ENCODE measurements around the gene PRCP. TPM values are rescaled to one million over a fixed set of nuclear protein-coding genes. Genes with fewer than 3 reads are reported as not detected.

PRCP gene
- total RNA-seq, 1 experiment from 2014 or later, result 22.7 TPM

DNA sequence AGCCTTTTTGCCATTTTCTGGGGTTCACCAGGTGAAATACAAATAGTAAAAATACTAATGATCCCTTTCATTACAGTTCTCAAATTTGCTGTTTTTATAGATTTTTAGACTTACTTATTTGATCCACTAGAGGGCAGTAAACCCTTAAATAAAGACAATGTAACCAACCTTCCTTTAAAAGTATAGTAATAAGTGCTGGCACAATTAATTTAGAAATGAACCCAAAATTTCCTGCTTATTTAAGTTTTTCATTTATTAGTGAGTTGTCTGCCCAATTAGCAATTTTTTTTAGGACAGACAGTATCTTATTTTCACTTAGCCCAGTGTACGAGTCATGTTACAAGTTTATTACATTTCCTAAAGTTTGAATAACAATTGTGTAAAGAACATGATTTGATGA lies 6.0 kb upstream of the PRCP start:
- BruUV-seq (replicated peaks), result no TSS peak
- CTCF ChIA-PET, result no interaction called here
- no peaks in the 10 kb centered on the region for H3K27me3 Mint-ChIP-seq (ENCODE audit: unreplicated experiment)
- H3K4me1 Mint-ChIP-seq (ENCODE audit: low read depth, unreplicated experiment), result peaks cover 16% of the 10 kb centered on the region
- intact Hi-C loops (cut with micrococcal nuclease; ENCODE audit: unreplicated experiment), result loop anchor here (2.0 to 10.0 kb wide), 4 partner anchors 166 to 911 kb away; partner anchors contain the start of genes PCF11 and RAB30
- TF ChIP-seq, protein P1, sequence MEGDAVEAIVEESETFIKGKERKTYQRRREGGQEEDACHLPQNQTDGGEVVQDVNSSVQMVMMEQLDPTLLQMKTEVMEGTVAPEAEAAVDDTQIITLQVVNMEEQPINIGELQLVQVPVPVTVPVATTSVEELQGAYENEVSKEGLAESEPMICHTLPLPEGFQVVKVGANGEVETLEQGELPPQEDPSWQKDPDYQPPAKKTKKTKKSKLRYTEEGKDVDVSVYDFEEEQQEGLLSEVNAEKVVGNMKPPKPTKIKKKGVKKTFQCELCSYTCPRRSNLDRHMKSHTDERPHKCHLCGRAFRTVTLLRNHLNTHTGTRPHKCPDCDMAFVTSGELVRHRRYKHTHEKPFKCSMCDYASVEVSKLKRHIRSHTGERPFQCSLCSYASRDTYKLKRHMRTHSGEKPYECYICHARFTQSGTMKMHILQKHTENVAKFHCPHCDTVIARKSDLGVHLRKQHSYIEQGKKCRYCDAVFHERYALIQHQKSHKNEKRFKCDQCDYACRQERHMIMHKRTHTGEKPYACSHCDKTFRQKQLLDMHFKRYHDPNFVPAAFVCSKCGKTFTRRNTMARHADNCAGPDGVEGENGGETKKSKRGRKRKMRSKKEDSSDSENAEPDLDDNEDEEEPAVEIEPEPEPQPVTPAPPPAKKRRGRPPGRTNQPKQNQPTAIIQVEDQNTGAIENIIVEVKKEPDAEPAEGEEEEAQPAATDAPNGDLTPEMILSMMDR (IDR thresholded peaks at IDR 0.05; ENCODE audit: unreplicated experiment), result peak; percentile 21
- H3K27ac Mint-ChIP-seq (ENCODE audit: unreplicated experiment), result no peak overlapping the region
- no peak for DNase-seq
- peaks cover 14% of the 10 kb centered on the region for H3K36me3 Mint-ChIP-seq (ENCODE audit: insufficient read depth, unreplicated experiment)
- H3K4me3 Mint-ChIP-seq (ENCODE audit: low read depth, unreplicated experiment), result no peak overlapping the region
- no peaks in the 10 kb centered on the region for H3K9me3 Mint-ChIP-seq (ENCODE audit: low read depth, unreplicated experiment)

DNA sequence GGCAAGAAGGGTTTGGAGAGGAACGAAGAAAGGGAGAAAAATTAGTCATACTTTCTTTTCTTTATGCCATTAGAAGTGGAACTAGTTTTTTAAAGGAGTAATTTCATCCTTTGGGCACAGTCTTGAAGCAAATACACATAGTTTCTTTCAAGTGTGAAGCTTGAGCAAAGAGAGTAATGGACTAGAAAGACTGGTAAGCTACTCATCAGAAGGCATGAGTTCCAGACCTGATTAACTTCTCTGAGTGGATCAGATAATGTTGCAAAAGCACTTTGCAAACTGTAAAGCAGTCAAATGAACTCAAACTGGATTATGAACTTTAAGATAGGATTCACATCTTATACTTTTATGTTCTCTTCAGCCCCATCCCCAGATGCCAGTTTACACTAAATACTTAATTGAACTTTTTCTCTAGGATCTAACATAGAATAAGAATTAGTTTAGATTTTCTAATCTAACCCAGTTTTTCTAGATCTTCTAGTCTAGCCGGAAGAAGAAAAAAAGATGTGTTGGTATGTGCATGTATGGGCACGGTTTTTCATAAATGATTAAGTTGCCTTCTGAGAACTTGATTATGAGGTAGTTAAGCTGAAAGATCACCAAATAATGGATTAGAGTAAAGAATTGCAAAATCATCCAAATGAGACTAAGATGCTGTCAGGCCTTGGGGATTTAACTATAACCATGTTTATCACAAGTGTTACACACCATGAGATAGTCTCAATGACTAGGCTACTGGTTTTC lies 3.8 kb upstream of the PRCP start:
- Mint-ChIP-seq H3K9me3 (ENCODE audit: low read depth, unreplicated experiment) (no peaks in the 10 kb centered on the region), H3K4me1 (ENCODE audit: low read depth, unreplicated experiment) (peaks cover 23% of the 10 kb centered on the region), H3K4me3 (ENCODE audit: low read depth, unreplicated experiment) (no peak overlapping the region), H3K36me3 (ENCODE audit: insufficient read depth, unreplicated experiment) (peaks cover 32% of the 10 kb centered on the region), H3K27me3 (ENCODE audit: unreplicated experiment) (no peaks in the 10 kb centered on the region), H3K27ac (ENCODE audit: unreplicated experiment) (no peak overlapping the region)
- TF ChIP-seq, protein P1 (IDR thresholded peaks at IDR 0.05; ENCODE audit: unreplicated experiment), result no peak
- CTCF ChIA-PET, result no interaction called here
- no peak for DNase-seq
- no TSS peak for BruUV-seq (replicated peaks)
- intact Hi-C loops (cut with micrococcal nuclease; ENCODE audit: unreplicated experiment), result loop anchor here (10.0 kb wide), 1 partner anchor 251 kb away; the partner anchor contains the start of gene PCF11

DNA sequence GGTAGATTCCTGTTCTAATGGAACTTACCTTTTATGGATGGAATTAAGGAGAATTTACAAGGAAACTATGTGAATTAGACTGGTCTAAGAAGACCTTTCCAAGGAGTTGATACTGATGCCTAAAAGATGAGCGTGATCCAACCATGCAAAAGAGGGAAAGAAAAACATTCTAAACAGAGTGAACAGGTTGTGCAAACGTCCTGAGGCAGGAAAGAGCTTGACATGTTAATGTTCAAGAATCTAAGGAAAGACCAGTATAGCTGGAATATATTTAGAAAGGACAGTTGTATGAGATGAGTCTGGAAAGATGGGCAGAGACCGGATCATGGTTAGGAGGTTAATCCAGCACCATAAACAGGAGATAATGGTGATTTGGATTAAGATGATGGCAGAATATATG lies 2.6 kb upstream of the PRCP start:
- H3K36me3 Mint-ChIP-seq (ENCODE audit: insufficient read depth, unreplicated experiment), result peaks cover 32% of the 10 kb centered on the region
- no peaks in the 10 kb centered on the region for H3K27me3 Mint-ChIP-seq (ENCODE audit: unreplicated experiment)
- TF ChIP-seq, protein P1 (IDR thresholded peaks at IDR 0.05; ENCODE audit: unreplicated experiment), result no peak
- H3K4me1 Mint-ChIP-seq (ENCODE audit: low read depth, unreplicated experiment), result peaks cover 23% of the 10 kb centered on the region
- no peak for DNase-seq
- intact Hi-C loops (cut with micrococcal nuclease; ENCODE audit: unreplicated experiment), result loop anchor here (10.0 kb wide), 1 partner anchor 252 kb away; the partner anchor contains the start of gene PCF11
- CTCF ChIA-PET, result no interaction called here
- BruUV-seq (replicated peaks), result no TSS peak
- H3K9me3 Mint-ChIP-seq (ENCODE audit: low read depth, unreplicated experiment), result no peaks in the 10 kb centered on the region
- peak overlapping the region; percentile 82 for H3K4me3 Mint-ChIP-seq (ENCODE audit: low read depth, unreplicated experiment)
- no peak overlapping the region for H3K27ac Mint-ChIP-seq (ENCODE audit: unreplicated experiment)

DNA sequence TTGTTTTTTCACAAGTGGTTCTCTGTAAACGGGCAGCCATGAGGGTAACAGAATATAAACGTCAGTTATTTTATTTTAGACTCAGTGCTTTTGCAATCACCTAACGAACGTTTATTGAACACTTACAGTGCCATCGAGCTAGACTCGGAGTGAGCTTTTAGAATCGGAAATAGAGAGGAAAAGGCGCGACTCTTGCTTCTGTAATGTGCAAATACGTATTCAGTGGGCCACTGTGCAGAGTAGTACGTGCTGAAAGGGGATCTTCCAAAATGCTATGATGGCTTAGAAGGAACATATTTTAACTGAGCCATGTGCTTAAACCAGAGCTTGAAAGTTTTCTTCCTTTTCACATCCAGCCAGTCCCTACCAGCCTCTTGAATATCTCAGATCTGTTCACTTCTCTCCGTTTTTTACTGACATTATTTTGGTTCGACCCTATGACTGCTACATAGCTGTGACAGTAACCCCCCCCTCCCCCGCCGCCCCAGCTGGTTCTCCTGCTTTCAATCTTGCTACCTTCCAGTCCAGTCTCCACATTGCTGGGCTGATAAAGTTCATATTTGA lies 1.8 kb upstream of the PRCP start:
- TF ChIP-seq, protein P1 (IDR thresholded peaks at IDR 0.05; ENCODE audit: unreplicated experiment), result no peak
- intact Hi-C loops (cut with micrococcal nuclease; ENCODE audit: unreplicated experiment), result loop anchor here (10.0 kb wide), 1 partner anchor 253 kb away; the partner anchor contains the start of gene PCF11
- peak overlapping the region; percentile 28 for H3K27ac Mint-ChIP-seq (ENCODE audit: unreplicated experiment)
- BruUV-seq (replicated peaks), result TSS peak; percentile 50
- no peaks in the 10 kb centered on the region for H3K27me3 Mint-ChIP-seq (ENCODE audit: unreplicated experiment)
- peak overlapping the region; percentile 82 for H3K4me3 Mint-ChIP-seq (ENCODE audit: low read depth, unreplicated experiment)
- CTCF ChIA-PET, result interaction anchor here (0.6 to 2.3 kb wide), 5 partner anchors 33 to 914 kb away, joined by 3 to 12 read pairs (median 6); no protein-coding TSS in a partner anchor
- no peak for DNase-seq
- H3K9me3 Mint-ChIP-seq (ENCODE audit: low read depth, unreplicated experiment), result no peaks in the 10 kb centered on the region
- peaks cover 32% of the 10 kb centered on the region for H3K36me3 Mint-ChIP-seq (ENCODE audit: insufficient read depth, unreplicated experiment)
- H3K4me1 Mint-ChIP-seq (ENCODE audit: low read depth, unreplicated experiment), result peaks cover 23% of the 10 kb centered on the region
